ENCODE results near the gene DNAJC13. TPM values are rescaled to one million over a fixed set of nuclear protein-coding genes. Genes with fewer than 3 reads are reported as not detected.
"Not testable (repeated sequence)": the region's sequence is repeated elsewhere in the genome, so short reads cannot be mapped to it uniquely, and the experiment has no call there.

The DNAJC13 gene
- total RNA-seq, 4 donors from 2014 or later: 30.2 to 60.2 (median 47.0) TPM

- DNase-seq (ENCODE audit: low spot score) (no peak), ATAC-seq (ENCODE audit: low FRiP score) (no peak)
- TF ChIP-seq CTCF (IDR thresholded peaks at IDR 0.05): no peak
Measured at GRCh38 chr3:132396255-132396654, 21.0 kb upstream of the DNAJC13 start.

- ATAC-seq (ENCODE audit: low FRiP score): not testable (repeated sequence)
Measured at GRCh38 chr3:132396776-132397175, 20.5 kb upstream of the DNAJC13 start.

GRCh38 chr3:132399054-132399929 is 18.0 kb upstream of the DNAJC13 start:
- DNase-seq (ENCODE audit: low spot score): no peak
- no peak for TF ChIP-seq CTCF (IDR thresholded peaks at IDR 0.05)
- ATAC-seq (ENCODE audit: low FRiP score): no peak

More at GRCh38 chr3:132396776-132397175, 20.5 kb upstream of the DNAJC13 start:
- not testable (repeated sequence) for DNase-seq (ENCODE audit: low spot score)

- no peak for TF ChIP-seq CTCF (IDR thresholded peaks at IDR 0.05)
- no peak for DNase-seq (ENCODE audit: low spot score)
- ATAC-seq (ENCODE audit: low FRiP score): no peak
Measured at GRCh38 chr3:132401255-132401654, 16.0 kb upstream of the DNAJC13 start.

- no peak for TF ChIP-seq CTCF (IDR thresholded peaks at IDR 0.05)
- ATAC-seq (ENCODE audit: low FRiP score) (no peak), DNase-seq (ENCODE audit: low spot score) (no peak)
Measured at GRCh38 chr3:132404276-132404675, 13.0 kb upstream of the DNAJC13 start.

GRCh38 chr3:132405188-132405587 is 12.1 kb upstream of the DNAJC13 start:
- no peak for DNase-seq (ENCODE audit: low spot score)
- no peak for TF ChIP-seq CTCF (IDR thresholded peaks at IDR 0.05)
- ATAC-seq (ENCODE audit: low FRiP score): no peak

DNA sequence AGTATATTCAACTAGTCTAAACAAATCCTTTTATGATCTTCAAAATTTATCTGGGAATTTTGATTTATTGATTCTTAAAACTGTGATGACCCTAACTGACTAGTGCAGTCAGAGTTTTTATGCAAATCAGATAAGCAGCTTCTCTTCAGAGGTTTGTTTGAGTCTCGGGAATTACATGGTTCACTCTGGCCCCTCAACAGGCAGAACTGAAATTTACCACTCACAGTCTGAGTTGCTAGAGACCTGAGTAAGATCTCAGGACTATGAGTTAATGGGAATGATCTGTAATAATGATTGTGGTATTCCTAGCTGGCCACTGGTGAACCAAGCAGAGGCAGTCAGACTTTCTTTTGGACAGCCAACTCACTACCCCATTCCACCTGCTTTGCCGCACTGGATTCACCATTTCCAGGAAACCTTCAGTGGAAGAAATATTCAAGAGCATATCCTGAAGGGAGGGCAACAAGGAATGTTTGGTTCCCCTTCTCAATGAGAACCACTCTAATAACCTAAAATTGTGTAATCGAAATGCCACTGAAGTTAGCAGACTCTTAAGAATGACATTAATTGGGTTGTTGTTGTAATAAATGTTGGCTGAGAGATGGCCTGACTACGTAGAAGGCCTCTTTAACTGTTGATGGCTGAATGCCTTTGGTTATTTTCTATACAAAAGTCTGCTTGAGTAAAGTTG is 11.5 kb upstream of the DNAJC13 start:
- DNase-seq (ENCODE audit: low spot score) (no peak), ATAC-seq (ENCODE audit: low FRiP score) (no peak)
- no peak for TF ChIP-seq CTCF (IDR thresholded peaks at IDR 0.05)

Measured in omental fat pad (tissue), 4 donors.